ENCODE data around the gene KCNC3.

GRCh38 chr19:50321831-50322230 is 7.3 kb downstream of the KCNC3 start:
- no peak for TF ChIP-seq CTCF (IDR thresholded peaks at IDR 0.05)
- TF ChIP-seq EP300 (IDR thresholded peaks at IDR 0.05), result no peak

Data from suprapubic skin (tissue), 3 donors.